H9 (cell line): ENCODE results near the gene RBM33. TPM values are rescaled to one million over a fixed set of nuclear protein-coding genes. Genes with fewer than 3 reads are reported as not detected.

ENCODE experiments used
- DNase-seq: peaks from one replicate; pipeline ENCODE4 v3.0.0-alpha.2; 2017
- H2AFZ ChIP-seq: one replicate; pipeline ENCODE4 v1.6.1; 2013; ENCODE audit warnings: mild to moderate bottlenecking, low read length, control low read depth, moderate library complexity
- H2AK5ac ChIP-seq: 2 replicates; pipeline ENCODE4 v1.6.1; 2013; ENCODE audit warnings: low read length, control low read depth, mixed read lengths; ENCODE audit not compliant: insufficient read length
- H2BK120ac ChIP-seq: one replicate; pipeline ENCODE4 v1.6.1; 2013; ENCODE audit warnings: low read depth, mild to moderate bottlenecking, low read length, control low read depth, inconsistent platforms; ENCODE audit not compliant: poor library complexity, severe bottlenecking
- H2BK12ac ChIP-seq: 2 replicates; pipeline ENCODE4 v1.6.1; 2013; ENCODE audit warnings: low read length, control low read depth, mixed read lengths, low read depth; ENCODE audit not compliant: insufficient read length
- H2BK15ac ChIP-seq: 2 replicates; pipeline ENCODE4 v1.6.1; 2013; ENCODE audit warnings: low read depth, low read length, control low read depth
- H2BK20ac ChIP-seq: one replicate; pipeline ENCODE4 v1.6.1; 2013; ENCODE audit warnings: low read depth, mild to moderate bottlenecking, low read length, control low read depth, inconsistent platforms; ENCODE audit not compliant: poor library complexity, severe bottlenecking
- H2BK5ac ChIP-seq: 2 replicates; pipeline ENCODE4 v1.6.1; 2013; ENCODE audit warnings: low read length, control low read depth, mixed read lengths; ENCODE audit not compliant: insufficient read length
- H3K14ac ChIP-seq: 2 replicates; pipeline ENCODE4 v1.6.1; 2013; ENCODE audit warnings: low read length, control low read depth; ENCODE audit not compliant: insufficient read depth
- H3K18ac ChIP-seq: 2 replicates; pipeline ENCODE4 v1.6.1; 2013; ENCODE audit warnings: low read depth, mild to moderate bottlenecking, mixed read lengths, low read length, control low read depth; ENCODE audit not compliant: insufficient read length
- H3K23ac ChIP-seq: 2 replicates; pipeline ENCODE4 v1.6.1; 2013; ENCODE audit warnings: low read length, control low read depth, mixed read lengths, low read depth; ENCODE audit not compliant: insufficient read length
- H3K23me2 ChIP-seq: 2 replicates; pipeline ENCODE4 v1.6.1; 2013; ENCODE audit warnings: low read depth, mild to moderate bottlenecking, mixed read lengths, low read length, control low read depth; ENCODE audit not compliant: insufficient read length, poor library complexity, severe bottlenecking
- H3K27ac ChIP-seq: 2 replicates; pipeline ENCODE4 v1.5.1; 2013; ENCODE audit warnings: low read length, control low read depth, mixed read lengths, low read depth; ENCODE audit not compliant: insufficient read length
- H3K27me3 ChIP-seq: 2 replicates; pipeline ENCODE4 v1.6.1; 2013; ENCODE audit warnings: low read length, control low read depth, inconsistent platforms; ENCODE audit not compliant: insufficient read depth
- H3K4ac ChIP-seq: 2 replicates; pipeline ENCODE4 v1.6.1; 2013; ENCODE audit warnings: low read depth, mild to moderate bottlenecking, control low read depth, inconsistent platforms, low read length, moderate library complexity
- H3K4me1 ChIP-seq: 2 replicates; pipeline ENCODE4 v1.6.1; 2013; ENCODE audit warnings: low read length, control low read depth, inconsistent platforms; ENCODE audit not compliant: insufficient read depth
- H3K4me2 ChIP-seq: 2 replicates; pipeline ENCODE4 v1.6.1; 2013; ENCODE audit warnings: low read length, control low read depth, mixed read lengths; ENCODE audit not compliant: insufficient read length, insufficient read depth
- H3K56ac ChIP-seq: 2 replicates; pipeline ENCODE4 v1.6.1; 2013; ENCODE audit warnings: low read depth, mild to moderate bottlenecking, mixed read lengths, low read length, control low read depth; ENCODE audit not compliant: insufficient read length
- H3K79me1 ChIP-seq: 2 replicates; pipeline ENCODE4 v1.6.1; 2013; ENCODE audit warnings: low read depth, mild to moderate bottlenecking, moderate library complexity, low read length, control low read depth, inconsistent platforms; ENCODE audit not compliant: insufficient read depth, poor library complexity, severe bottlenecking
- H3K79me2 ChIP-seq: 2 replicates; pipeline ENCODE4 v1.6.1; 2013; ENCODE audit warnings: low read length, control low read depth, inconsistent platforms; ENCODE audit not compliant: insufficient read depth
- H3K9ac ChIP-seq: 2 replicates; pipeline ENCODE4 v1.6.1; 2013; ENCODE audit warnings: low read length, control low read depth, mixed read lengths; ENCODE audit not compliant: insufficient read length; ENCODE audit errors: extremely low read depth
- H3K9me3 ChIP-seq: one replicate; pipeline ENCODE4 v1.6.1; 2013; ENCODE audit warnings: low read depth, low read length, inconsistent platforms; ENCODE audit not compliant: control insufficient read depth
- H3T11ph ChIP-seq: one replicate; pipeline ENCODE4 v1.6.1; 2013; ENCODE audit warnings: mild to moderate bottlenecking, low read length, control low read depth, inconsistent platforms
- H4K20me1 ChIP-seq: one replicate; pipeline ENCODE4 v1.6.1; 2013; ENCODE audit not compliant: control insufficient read depth, insufficient read length, insufficient read depth
- H4K5ac ChIP-seq: 2 replicates; pipeline ENCODE4 v1.6.1; 2013; ENCODE audit warnings: low read depth, mild to moderate bottlenecking, mixed read lengths, low read length, control low read depth; ENCODE audit not compliant: insufficient read length
- H4K8ac ChIP-seq: replicated peaks from 2 replicates; pipeline ENCODE4 v1.6.1; 2013; ENCODE audit warnings: low read length, control low read depth, mixed read lengths, low read depth; ENCODE audit not compliant: insufficient read length
- H4K91ac ChIP-seq: 2 replicates; pipeline ENCODE4 v1.6.1; 2013; ENCODE audit warnings: low read depth, mild to moderate bottlenecking, moderate library complexity, mixed read lengths, low read length, control low read depth; ENCODE audit not compliant: insufficient read length
- H3K27ac Mint-ChIP-seq, 3 experiments: 2 replicates in 2 of 3; 3 replicates in 1 of 3; pipeline ENCODE4 v1.8.0; 2020 to 2021; ENCODE audit warnings: mixed read lengths in 3 of 3, mild to moderate bottlenecking in 1 of 3, moderate library complexity in 1 of 3
- H3K27me3 Mint-ChIP-seq: 2 replicates; pipeline ENCODE4 v1.8.0; 2021; ENCODE audit warnings: low read depth, mild to moderate bottlenecking, moderate library complexity, mixed read lengths
- H3K36me3 Mint-ChIP-seq, 3 experiments: 2 replicates in 2 of 3; 3 replicates in 1 of 3; pipeline ENCODE4 v1.8.0; 2020 to 2021; ENCODE audit warnings: low read depth in 3 of 3, mixed read lengths in 3 of 3; ENCODE audit not compliant: insufficient read depth in 1 of 3
- H3K4me1 Mint-ChIP-seq, 2 experiments: 2 replicates each; pipeline ENCODE4 v1.8.0; 2020; ENCODE audit warnings: mixed read lengths in 2 of 2
- H3K4me3 Mint-ChIP-seq, 2 experiments: 2 replicates in 1 of 2; 3 replicates in 1 of 2; pipeline ENCODE4 v1.8.0; 2020 to 2021; ENCODE audit warnings: mild to moderate bottlenecking in 2 of 2, mixed read lengths in 2 of 2, moderate library complexity in 1 of 2
- H3K9me3 Mint-ChIP-seq, 2 experiments: 2 replicates in 1 of 2; 3 replicates in 1 of 2; pipeline ENCODE4 v1.8.0; 2020; ENCODE audit warnings: mild to moderate bottlenecking in 2 of 2, mixed read lengths in 2 of 2, moderate library complexity in 1 of 2
- WGBS: extraction: QIAGEN DNeasy Blood & Tissue Kit; methylation state at CpG from one replicate; pipeline ENCODE4 v1.1.7; 2013; ENCODE audit warnings: missing lambda C conversion rate, low lambda C conversion rate, mixed read lengths; ENCODE audit not compliant: insufficient read length; ENCODE audit errors: extremely low coverage; 5-methylcytosine and 5-hydroxymethylcytosine counted together
- total RNA-seq: library from RNA; stranded (reverse); gene quantifications from 2 replicates; pipeline ENCODE4 v1.2.1, GENCODE V29; 2021
- TF ChIP-seq, protein P1 (sequence below): fragments of 200-600 bp; sonication (generic); conservative IDR thresholded peaks from 3 replicates; pipeline ENCODE4 v1.8.0; 2021; ENCODE audit warnings: antibody characterized with exemption, mild to moderate bottlenecking

Gene RBM33
- total RNA-seq, 1 experiment from 2014 or later: 71.3 TPM

DNA sequence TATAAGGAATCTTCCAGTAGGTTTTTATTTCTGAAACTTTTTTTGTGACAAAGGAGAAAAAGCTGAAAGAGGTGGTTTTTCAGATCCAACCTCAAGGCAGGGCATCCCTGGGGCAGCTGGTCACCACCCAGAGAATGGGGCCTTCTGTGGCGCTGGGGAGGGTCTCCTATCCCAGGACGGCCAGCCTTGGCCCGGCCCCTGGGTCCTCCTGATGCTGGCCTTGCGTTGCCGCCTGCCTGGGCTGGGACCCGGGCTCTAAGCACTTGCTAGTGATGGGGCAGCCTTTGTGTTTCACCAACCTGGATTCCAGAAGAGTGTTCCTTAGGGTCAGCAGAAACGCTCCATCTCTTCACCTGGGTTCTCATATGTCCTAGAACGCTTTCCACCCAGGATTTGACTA lies 151.5 kb downstream of the RBM33 start:
- no peak overlapping the region for H3T11ph ChIP-seq
- no peak overlapping the region for H3K9ac ChIP-seq
- H2BK5ac ChIP-seq: no peak overlapping the region
- no peak overlapping the region for H3K23ac ChIP-seq
- Mint-ChIP-seq H3K9me3 (peaks cover 0 to 7% of the 10 kb centered on the region in 2 experiments; a peak in 3 of 5 replicates), H3K27ac (no peak overlapping the region), H3K36me3 (peaks cover 0 to 2% (median 0%) of the 10 kb centered on the region in 3 experiments; a peak in 1 of 7 replicates), H3K27me3 (peaks cover 62% of the 10 kb centered on the region), H3K4me3 (no peak overlapping the region), H3K4me1 (no peaks in the 10 kb centered on the region)
- TF ChIP-seq, protein P1, sequence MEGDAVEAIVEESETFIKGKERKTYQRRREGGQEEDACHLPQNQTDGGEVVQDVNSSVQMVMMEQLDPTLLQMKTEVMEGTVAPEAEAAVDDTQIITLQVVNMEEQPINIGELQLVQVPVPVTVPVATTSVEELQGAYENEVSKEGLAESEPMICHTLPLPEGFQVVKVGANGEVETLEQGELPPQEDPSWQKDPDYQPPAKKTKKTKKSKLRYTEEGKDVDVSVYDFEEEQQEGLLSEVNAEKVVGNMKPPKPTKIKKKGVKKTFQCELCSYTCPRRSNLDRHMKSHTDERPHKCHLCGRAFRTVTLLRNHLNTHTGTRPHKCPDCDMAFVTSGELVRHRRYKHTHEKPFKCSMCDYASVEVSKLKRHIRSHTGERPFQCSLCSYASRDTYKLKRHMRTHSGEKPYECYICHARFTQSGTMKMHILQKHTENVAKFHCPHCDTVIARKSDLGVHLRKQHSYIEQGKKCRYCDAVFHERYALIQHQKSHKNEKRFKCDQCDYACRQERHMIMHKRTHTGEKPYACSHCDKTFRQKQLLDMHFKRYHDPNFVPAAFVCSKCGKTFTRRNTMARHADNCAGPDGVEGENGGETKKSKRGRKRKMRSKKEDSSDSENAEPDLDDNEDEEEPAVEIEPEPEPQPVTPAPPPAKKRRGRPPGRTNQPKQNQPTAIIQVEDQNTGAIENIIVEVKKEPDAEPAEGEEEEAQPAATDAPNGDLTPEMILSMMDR: no peak
- peaks cover 3% of the 10 kb centered on the region for H3K23me2 ChIP-seq
- H2BK20ac ChIP-seq: no peak overlapping the region
- no CpG with 5 or more reads among the region's 8 CpGs for WGBS
- H3K27me3 ChIP-seq: peaks cover 13% of the 10 kb centered on the region; the same call in 1 of the 2 replicates
- H2BK12ac ChIP-seq: no peak overlapping the region
- no peak overlapping the region for H2AK5ac ChIP-seq
- H3K4me2 ChIP-seq: no peak overlapping the region
- H3K4me1 ChIP-seq: no peaks in the 10 kb centered on the region
- no peak overlapping the region for H3K18ac ChIP-seq
- H3K56ac ChIP-seq: no peak overlapping the region
- no peak for DNase-seq
- no peak overlapping the region for H3K4ac ChIP-seq
- H3K14ac ChIP-seq: no peak overlapping the region
- no peaks in the 10 kb centered on the region for H4K20me1 ChIP-seq
- H4K91ac ChIP-seq: no peak overlapping the region
- H3K79me2 ChIP-seq: no peaks in the 10 kb centered on the region
- no peak overlapping the region for H4K5ac ChIP-seq
- H3K27ac ChIP-seq: no peak overlapping the region
- no peak overlapping the region for H2AFZ ChIP-seq
- no peaks in the 10 kb centered on the region for H3K9me3 ChIP-seq
- no peak overlapping the region for H4K8ac ChIP-seq
- H2BK15ac ChIP-seq: no peak overlapping the region
- H3K79me1 ChIP-seq: no peaks in the 10 kb centered on the region
- H2BK120ac ChIP-seq: no peak overlapping the region
